Activated T-helper 1 cell treated with anti-CD3 and anti-CD28 coated beads, Interleukin-2, amount 50 U/mL, for 16 hours (primary cell): ENCODE measurements around the gene BAZ1B.
"Not testable (repeated sequence)": the region's sequence is repeated elsewhere in the genome, so short reads cannot be mapped to it uniquely, and the experiment has no call there.

Source experiments
- DNase-seq, 2 donors: peaks; one replicate each; pipeline ENCODE4 v3.0.0-alpha.2; 2020; ENCODE audit warnings: low read depth in 1 of 2, low spot score in 1 of 2

BAZ1B gene

DNA sequence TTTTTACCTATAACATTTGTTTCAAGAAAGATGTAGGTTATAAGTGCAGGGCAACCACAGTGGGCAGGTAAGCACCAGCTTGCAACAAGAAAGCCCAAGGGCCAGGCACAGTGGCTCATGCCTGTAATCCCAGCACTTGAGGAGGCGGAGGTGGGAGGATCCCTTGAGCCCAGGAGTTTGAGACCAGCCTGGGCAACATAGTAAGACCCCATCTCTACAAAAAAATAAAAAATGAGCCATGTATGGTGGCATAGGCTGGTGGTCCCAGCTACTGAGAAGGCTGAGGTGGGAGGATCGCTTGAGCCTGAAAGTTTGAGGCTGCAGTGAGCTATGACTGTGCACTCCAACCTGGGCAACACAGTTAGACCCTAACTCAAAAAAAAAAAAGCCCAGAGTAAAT is 22.6 kb upstream of the BAZ1B start:
- no peak for DNase-seq

DNA sequence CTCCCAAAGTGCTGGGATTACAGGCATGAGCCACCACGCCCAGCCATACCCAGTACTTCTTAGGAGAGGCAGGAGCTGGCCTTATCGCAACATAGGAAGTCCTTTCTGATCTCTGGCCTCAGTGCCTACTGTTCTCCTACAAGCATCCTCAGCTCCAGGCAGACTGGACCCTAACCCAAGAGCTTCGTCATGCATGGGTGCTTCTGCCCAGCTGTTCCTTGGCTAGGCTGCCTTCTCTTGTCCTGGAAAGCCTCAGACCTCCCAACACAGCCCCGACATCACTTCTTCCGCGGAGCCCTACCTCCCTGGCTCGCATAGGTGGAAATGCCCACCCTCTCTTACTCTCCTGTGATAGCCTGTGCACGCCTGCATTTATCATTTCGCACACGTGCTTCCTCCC is 19.6 kb upstream of the BAZ1B start:
- DNase-seq = no peak

DNA sequence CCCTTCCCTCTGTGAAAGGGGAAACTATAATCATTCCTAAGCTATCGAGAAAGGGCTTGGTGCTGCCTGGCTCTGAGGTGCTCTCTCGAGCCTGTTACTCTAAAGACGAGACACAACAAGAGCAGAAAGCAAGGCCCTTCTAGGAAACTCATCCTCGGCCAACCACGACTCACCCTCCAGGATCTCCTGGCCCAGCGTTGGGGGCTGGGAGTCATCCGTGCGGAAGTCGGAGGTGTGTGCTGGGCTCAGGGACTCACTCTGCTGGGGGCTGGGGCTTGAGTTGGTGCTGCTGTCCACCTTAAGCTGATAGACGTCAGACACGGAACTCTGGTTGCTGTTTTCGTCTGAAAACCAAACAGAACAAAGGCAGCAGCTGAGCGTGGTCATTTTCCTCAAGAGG is 17.6 kb upstream of the BAZ1B start:
- DNase-seq = no peak

DNA sequence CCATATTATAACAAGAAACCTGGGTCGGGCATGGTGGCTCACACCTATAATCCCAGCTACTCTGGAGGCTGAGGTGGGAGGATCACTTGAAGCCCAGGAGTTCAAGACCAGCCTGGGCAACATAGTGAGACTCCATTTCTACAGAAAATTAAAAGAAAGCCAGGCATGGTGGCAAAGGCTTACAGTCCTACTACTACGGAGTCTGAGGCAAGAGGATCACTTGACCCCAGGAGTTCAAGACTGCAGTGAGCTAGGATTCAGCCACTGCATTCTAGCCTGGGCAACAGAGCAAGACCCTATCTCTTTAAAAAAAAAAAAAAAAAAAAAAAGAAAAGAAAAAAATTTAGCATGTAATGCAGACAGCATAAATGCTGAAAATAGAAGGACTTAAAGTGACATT is 16.4 kb upstream of the BAZ1B start:
- DNase-seq = not testable (repeated sequence)

DNA sequence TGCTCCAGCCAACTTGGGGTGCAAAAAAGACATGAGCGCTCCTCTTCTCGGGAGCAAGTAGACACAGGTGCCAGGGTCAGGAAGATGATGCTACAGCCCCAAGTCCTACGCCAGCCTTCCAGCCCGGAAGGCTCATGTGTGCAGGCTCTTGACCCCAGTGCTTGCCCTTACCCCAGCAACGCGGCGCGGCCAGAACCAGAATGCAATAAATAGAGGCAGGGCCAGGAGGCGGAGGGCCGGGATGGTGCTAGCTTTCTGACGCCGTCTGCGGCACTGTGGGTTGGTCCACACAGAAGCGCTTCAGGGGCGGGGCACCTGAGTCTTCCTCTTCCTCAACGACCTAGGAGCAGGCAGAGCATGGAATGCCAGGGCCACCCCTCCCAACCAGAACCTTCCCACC is 15.0 kb upstream of the BAZ1B start:
- DNase-seq = no peak

DNA sequence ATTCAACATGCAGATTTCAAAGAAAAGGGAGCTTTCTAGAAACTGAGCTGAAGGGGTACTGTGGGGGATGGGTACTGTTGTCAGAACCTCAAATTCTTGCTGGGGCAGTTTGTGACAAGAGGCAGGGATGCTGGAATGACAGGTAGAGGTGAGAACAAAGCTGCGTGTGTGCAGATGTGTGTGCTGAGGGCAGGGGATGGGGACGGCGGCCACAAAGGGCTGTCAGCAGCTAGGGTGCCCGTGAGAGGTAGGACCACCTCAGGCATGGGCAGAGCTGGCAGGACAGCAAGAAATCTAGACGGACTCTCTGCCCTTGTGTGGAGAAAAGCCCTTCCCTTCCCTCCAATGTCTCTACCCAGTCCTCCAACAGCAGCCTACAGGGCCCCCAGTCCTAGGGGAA is 14.4 kb upstream of the BAZ1B start:
- no peak for DNase-seq

DNA sequence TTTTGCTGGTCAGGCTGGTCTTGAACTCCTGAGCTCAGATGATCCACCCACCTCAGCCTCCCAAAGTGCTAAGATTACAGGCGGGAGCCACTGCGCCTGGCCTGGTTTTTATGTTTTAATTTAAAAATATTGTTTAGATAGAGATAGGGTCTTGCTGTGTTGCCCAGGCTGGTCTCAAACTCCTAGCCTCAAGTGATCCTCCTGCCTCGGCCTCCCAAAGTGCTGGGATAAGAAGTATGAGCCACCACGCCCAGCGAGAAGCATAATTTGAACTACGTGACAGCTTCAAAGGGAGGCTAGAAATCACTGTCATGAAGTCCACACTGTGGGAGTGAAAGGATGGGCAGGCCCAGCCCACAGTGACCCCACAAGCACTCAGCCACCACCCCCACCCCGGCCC is 13.8 kb upstream of the BAZ1B start:
- not testable (repeated sequence) for DNase-seq

DNA sequence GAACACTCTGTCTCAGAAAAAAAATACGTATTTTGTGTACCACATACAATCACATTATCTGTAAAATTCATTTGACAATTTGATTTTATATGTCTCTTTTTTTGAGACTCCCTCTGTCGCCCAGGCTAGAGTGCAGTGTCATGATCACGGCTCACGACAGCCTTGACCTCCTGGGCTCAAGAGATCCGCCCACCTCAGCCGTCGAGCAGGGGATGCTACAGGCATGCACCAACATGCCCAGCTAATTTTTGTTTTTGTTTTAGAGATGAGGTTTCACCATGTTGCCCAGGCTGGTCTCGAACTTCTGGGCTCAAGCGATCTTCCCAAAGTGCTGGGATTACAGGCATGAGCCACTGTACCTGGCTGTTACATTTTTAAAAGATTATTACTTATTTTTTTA is 11.6 kb upstream of the BAZ1B start:
- DNase-seq = no peak

DNA sequence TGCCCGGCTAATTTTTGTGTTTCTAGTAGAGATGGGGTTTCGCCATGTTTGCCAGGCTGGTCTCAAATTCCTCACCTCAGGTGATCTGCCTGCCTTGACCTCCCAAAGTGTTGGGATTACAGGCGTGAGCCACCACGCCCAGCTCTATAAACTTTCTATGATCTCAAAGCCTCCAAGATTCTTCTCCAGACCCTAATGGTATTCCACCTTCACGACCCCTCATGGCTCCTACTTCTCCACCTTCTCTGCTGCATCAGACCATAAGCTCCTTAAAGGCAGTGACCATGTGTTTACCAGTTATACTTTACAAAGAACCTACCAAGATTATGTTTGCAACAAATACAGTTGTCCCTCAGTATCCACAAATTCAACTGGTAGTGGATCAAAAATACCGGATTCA is 10.1 kb upstream of the BAZ1B start:
- DNase-seq = no peak

DNA sequence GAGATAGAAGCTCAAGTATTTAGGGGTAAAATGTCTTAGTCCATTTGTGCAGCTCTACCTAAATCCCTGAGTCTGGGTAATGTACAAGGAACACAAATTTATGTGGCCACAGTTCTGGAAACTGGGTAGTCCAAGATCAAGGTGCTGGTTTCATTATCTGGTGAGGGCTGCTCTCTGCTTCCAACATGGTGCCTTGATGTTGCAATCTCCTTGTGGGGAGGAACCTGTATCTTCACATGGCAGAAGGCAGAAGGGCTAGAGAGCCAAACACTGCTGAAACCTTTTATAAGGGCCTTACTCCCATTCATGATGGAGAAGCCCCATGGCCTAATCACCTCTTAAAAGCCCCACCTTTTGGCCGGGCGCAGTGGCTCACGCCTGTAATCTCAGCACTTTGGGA is 8.7 kb upstream of the BAZ1B start:
- DNase-seq = no peak

DNA sequence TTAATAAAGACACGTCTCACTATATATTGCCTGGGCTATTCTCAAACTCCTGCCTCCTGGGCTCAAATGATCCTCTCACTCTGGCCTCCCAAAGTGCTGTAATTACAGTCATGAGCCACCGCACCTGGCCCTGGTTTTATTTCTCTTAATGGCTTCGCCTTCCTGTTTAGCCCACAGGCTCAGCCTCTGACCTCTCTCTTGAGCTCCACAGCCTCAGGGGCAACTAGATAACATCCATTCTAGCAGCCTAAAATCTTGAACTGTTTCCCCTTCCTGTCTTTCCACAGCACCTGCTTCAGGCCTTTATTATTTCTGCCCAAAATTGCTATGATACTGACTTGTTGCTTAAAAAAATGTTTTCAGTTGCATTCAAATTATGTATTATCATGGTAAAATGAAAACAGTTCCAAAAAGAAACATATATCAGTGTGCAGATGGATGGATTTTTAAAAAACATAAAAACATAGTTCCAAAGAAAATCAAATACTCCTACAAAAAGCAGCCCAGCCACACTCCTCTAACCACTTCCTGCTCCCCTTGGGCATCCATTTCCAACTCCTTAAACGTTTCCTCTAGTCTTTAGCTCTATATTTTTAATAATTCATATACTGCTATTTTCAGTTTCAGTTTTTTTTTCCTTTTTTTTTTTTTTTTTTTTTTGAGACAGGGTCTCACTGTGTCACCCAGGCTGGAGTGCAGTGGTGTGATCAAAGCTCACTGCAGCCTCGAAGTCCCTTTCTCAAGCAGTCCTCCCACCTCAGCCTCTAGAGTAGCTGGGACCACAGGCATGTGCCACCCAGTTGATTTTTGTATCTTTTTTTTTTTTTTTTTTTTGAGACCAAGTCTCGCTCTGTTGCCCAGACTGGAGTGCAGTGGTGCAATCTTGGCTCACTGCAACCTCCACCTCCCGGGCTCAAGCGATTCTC is 5.1 kb upstream of the BAZ1B start:
- DNase-seq = no peak

DNA sequence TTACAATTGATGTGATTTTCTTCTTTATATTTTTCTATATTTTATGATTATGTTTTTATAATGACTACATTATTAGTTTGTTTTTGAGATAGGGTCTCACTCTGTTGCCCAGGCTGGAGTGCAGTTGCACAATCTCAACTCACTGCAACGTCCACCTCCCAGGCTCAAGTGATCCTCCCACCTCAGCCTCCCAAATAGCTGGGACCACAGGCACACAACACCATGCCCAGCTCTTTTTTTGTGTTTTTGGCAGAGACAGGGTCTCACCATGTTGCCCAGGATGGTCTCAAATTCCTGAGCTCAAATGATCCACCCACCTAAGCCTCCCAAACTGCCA is 4.0 kb upstream of the BAZ1B start:
- not testable (repeated sequence) for DNase-seq

DNA sequence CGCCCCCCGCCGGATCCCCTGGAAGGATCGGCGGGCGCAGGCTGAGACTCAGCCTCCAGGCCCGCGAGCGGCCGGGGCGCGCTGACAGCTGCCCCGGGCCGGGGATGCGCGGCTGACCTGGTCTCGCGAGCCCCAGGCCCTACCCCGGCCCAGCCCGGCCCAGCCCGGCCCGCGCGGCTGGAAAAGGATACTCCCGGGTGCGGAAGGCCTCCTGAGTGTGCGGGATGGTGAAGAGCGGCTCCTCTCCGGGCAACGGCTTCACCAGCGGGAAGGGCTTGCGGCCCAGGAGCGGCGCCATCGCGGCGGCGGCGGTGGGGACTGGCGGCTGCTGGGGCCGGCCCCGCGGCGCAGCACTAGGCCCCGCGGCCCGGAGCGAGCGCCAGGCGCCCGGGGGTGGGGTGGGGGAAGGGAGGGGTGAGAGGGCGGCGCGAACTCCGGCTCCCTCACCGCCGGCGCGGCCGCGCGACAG is 423 bp downstream of the BAZ1B start:
- DNase-seq = no peak

DNA sequence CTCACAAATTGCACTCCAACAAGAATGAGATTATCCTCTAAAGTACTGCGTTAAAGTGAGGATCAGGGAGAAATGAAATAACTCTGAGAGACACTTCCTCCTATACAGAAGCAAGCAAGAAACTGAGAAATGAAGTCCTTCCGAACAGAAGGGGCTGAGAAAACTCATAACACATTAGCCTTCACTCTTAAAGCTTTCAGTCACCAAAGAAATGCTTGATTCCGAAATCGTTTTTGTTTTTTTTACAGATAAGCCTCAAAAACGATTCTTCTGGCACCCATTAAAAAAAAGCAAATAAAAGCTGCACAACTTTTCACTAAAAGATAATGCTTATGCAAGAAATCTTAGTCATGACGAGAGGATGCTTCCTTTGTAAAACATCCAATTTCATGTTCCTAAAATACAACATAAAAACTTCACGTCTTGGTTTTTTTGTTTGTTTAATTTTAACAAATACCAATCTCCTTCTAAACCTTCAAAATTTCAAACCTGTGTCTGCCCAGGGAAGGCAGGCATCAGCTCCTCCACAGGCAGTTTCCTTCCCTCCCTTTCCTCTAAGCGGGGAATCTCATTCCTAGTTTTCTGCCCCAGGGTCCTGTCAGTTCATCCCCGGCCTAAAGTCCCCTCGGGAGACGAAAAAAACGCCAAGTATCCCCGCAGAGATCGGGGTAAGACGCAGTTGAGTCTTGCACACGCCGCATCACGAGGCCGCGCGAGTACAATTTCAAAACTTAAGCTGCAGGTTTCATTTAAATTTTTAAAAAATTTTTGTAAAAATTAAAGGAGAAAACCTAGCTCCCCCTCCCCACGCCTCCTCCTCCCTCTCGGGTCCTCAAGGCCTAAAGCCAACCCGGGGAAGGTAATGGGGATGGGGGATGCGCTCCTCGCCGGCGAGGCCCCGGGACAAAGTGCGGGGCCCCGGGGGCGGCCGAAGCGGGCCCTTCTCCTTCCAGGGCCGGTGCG is 1.1 kb downstream of the BAZ1B start:
- DNase-seq = no peak

DNA sequence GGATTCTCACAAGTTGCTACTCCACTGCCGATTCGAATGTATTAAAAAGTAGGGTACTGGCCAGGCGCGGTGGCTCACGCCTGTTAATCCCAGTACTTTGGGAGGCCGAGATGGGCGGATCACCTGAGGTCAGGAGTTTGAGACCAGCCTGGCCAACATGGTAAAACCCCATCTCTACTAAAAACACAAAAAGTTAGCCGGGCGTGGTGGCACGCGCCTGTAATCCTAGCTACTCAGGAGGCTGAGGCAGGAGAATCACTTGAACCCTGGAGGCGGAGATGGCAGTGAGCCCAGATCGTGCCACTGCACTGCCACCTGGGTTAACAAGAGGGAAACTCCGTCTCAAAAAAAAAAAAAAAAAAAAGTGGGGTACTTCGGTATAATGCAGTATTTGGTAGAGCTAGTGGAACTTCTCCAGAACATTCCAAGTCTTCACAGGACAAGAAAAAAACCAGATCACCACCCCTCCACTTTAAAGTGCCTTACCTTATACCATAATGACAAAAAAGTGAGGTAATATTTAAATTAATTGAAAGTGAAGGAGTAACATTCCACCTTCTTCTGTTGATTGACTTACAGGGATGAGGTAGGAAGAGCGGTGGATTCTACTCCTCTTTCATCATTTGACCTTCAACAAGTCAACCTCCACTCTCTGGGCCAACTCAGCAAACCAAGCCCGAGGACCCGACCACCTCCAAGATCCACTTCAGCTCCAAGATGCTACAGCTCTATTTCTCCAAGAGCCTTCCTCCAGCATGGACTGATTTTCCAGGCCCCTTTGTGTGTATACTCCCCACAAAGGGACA is 2.0 kb downstream of the BAZ1B start:
- no peak for DNase-seq

DNA sequence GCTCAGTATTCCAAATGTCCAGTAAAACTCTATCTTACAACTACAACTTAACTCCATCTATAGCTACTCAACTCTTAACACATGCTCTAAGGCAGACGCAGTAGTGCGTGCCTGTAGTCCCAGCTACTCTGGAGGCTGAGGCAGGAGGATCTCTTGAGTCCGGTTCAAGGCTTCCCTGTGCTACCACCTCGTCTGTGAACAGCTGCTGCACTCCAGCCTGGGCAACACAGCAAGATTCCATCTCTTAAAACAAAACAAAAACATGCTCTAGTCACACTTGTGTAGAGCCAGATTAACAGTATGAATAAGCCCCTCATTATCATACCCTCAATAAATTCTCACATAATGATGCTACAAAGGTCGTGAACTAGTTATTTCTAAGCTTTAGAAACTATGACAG is 3.6 kb downstream of the BAZ1B start:
- no peak for DNase-seq

DNA sequence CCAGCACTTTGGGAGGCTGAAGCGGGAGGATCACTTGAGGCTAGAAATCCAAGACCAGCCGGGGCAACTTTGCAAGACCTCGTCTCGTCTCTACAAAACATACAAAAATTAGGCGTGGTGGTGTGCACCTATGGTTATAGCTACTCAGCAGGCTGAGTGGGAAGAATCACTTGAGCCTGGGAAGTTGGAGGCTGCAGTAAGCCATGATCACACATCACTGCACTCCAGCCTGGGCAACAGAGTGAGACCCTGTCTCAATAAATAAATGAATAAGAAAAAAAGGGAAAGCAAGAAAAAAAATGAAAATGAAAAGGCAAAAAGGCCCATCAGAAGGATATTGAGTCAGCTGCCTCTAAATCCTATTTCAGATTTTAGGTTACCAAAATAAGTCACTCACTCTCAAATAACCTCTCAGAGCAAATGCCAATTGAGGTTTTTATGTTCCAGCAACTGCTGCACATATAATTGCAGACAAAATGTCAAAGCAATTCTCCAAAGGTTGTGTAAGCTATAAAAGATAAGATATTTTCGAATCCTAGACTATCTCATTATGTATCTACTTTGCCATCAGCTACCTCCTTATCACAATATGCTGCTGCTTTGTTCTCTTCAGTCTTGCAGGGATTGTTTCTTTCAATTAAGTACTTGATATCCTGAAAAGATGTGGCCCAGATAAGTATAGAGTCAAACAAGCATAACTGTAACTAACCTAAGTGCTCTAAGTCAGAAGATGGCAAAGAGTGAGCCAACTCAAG is 4.7 kb downstream of the BAZ1B start:
- no peak for DNase-seq

DNA sequence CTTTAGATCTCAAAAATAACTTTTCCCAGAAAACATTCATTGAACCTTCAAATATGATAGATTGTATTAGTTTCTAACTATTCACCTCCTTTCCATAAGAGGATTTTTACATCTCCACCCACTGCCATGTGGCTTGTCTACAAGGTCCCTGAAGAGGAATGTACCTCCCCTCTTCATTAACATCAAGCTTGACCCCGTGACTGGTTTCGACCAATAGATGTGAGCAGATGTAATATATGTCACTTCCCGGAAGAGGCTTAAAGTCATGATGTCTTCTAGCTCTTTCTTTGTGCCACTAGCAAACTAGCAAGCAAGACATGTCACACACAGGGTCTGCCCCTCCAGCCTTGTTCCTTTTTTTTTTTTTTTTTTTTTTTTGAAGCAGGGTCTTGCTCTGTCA is 6.9 kb downstream of the BAZ1B start:
- DNase-seq = no peak

DNA sequence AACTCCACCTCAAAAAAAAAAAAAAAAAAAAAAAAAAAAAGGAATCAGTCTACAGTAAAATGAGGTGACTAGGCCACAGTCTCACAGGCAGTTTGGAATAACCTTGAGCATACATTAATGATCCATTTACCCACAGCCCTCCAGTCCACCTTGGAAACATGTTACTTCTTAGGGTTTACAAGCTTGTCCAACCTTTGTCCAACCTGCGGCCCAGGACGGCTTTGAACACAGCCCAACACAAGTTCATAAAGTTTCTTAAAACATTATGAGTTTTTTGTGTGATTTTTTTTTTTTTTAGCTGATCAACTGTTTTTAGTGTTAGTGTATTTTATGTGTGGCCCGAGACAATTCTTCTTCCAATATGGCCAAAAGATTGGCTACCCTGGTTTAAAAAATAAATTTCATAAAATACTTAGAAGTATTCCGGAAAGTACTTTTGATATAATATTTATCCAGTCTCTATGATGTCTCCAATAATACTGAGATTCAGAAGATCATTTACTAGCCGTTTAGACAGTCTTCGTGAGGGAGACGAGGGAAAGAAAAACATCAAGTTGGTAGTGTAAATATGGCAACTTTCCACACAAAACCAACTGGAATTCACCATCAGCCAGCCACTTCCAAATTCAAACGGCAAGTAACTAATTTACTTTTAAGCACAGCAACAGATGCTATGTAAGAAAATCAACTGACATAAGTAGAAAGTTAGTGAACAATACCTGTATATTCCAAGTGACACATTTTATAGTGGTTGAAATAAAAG is 9.9 kb downstream of the BAZ1B start:
- no peak for DNase-seq

DNA sequence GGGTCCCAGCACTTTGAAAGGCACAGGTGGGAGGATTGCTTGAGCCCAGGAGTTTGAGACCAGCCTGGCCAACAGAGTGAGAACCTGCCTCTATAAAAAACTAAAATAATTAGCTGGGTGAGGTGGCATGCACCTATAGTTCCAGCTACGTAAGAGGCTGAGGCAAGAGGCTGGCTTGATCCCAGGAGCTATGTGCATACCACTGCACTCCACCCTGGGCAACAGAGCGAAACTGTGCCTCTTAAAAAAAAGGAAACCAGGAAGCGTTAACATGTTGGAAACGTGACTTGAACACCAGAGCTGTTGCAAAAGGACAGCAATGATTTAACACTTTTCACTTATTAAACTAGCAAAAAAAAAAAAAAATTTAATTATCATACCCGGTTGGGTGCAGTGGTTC is 12.6 kb downstream of the BAZ1B start:
- DNase-seq = no peak
